HepG2 (cell line): Measurements from ENCODE around the gene SP110. TPM values are rescaled to one million over a fixed set of nuclear protein-coding genes. Genes with fewer than 3 reads are reported as not detected.

Experiments
- ATAC-seq: fragments of 200-7000 bp; cut with Tn5 transposase; 3 replicates; pipeline ENCODE4 v1.9.1; 2020; ENCODE audit warnings: mild to moderate bottlenecking, moderate library complexity
- BruUV-seq: library from RNA; stranded (reverse); fragments of 400-500 nt; replicated peaks from 2 replicates; lab custom pipeline; 2021; lab: Mats Ljungman, UMichigan
- CTCF ChIA-PET: fragments of 300-600 bp; formaldehyde crosslinking; extraction: SDS; loops from one replicate; lab custom pipeline; 2021; ENCODE audit warnings: low total read pairs, inconsistent platforms, low intra/inter-chr PET ratio; lab: Yijun Ruan, JAX
- POLR2A ChIA-PET: fragments of 350-600 bp; sonication (Branson Sonifier 250); formaldehyde crosslinking; loops from one replicate; lab custom pipeline; 2020; ENCODE audit warnings: antibody characterized with exemption, inconsistent platforms; lab: Yijun Ruan, JAX
- DNase-seq: peaks from one replicate; pipeline ENCODE4 v3.0.0-alpha.2; 2015; ENCODE audit warnings: low spot score
- FAIRE-seq: peaks from 3 replicates; lab custom pipeline; 2011; peaks lifted over from hg19 to GRCh38; lab: Jason Lieb, UNC
- H2AFZ ChIP-seq: one replicate; pipeline ENCODE4 v1.6.1; 2011; ENCODE audit warnings: low read length, inconsistent platforms
- H3K27ac ChIP-seq: fragments of 300-600 bp; 3 replicates; pipeline ENCODE4 v1.8.0; 2011; ENCODE audit warnings: mixed run types, mild to moderate bottlenecking, mixed read lengths, low read length, inconsistent platforms; ENCODE audit not compliant: insufficient read depth; ENCODE audit errors: extremely low read length
- H3K27me3 ChIP-seq, 2 experiments: fragments of 200-600 bp in 1 of 2; 2 replicates in 1 of 2; 3 replicates in 1 of 2; pipeline versions ENCODE4 v1.6.0 to v1.8.0; 2011; ENCODE audit warnings: low read length in 2 of 2, mild to moderate bottlenecking in 2 of 2, moderate library complexity in 2 of 2, inconsistent platforms in 1 of 2; ENCODE audit not compliant: insufficient read depth in 2 of 2, control insufficient read depth in 1 of 2
- H3K36me3 ChIP-seq, 2 experiments: fragments of 200-600 bp in 1 of 2; replicated peaks in 1 of 2; 2 replicates in 1 of 2; 3 replicates in 1 of 2; pipeline versions ENCODE4 v1.5.1 to v1.8.0; 2011; ENCODE audit warnings: low read length in 2 of 2, inconsistent platforms in 1 of 2; ENCODE audit not compliant: insufficient read depth in 2 of 2, control insufficient read depth in 1 of 2
- H3K4me1 ChIP-seq: 2 replicates; pipeline ENCODE4 v1.5.1; 2012; ENCODE audit warnings: low read length, inconsistent platforms; ENCODE audit not compliant: insufficient read depth
- H3K4me2 ChIP-seq: 2 replicates; pipeline ENCODE4 v1.6.0; 2011; ENCODE audit warnings: low read depth, low read length, inconsistent platforms
- H3K4me3 ChIP-seq, 3 experiments: fragments of 200-600 bp in 1 of 3; sonication (generic), shearing (Covaris generic) in 1 of 3; replicated peaks in 1 of 3; 2 replicates each; pipeline ENCODE4 v1.5.1; 2011 to 2016; ENCODE audit warnings: low read length in 3 of 3, inconsistent platforms in 2 of 3, low read depth in 2 of 3, mild to moderate bottlenecking in 2 of 3, control low read depth in 1 of 3, mixed read lengths in 1 of 3; ENCODE audit not compliant: insufficient read depth in 1 of 3
- H3K79me2 ChIP-seq: one replicate; pipeline ENCODE4 v1.6.1; 2011; ENCODE audit warnings: low read length, inconsistent platforms; ENCODE audit not compliant: insufficient read depth
- H3K9ac ChIP-seq: 2 replicates; pipeline ENCODE4 v1.6.0; 2011; ENCODE audit warnings: mild to moderate bottlenecking, low read depth, low read length, inconsistent platforms; ENCODE audit not compliant: insufficient read depth
- H3K9me3 ChIP-seq: 2 replicates; pipeline ENCODE4 v1.5.1; 2012; ENCODE audit warnings: mild to moderate bottlenecking, low read length
- H4K20me1 ChIP-seq: 2 replicates; pipeline ENCODE4 v1.6.0; 2011; ENCODE audit warnings: inconsistent platforms, mild to moderate bottlenecking, low read length, moderate library complexity; ENCODE audit not compliant: insufficient read depth
- ARID4A ChIP-seq: sonication (generic); formaldehyde crosslinking; IDR thresholded peaks from 2 replicates; pipeline ENCODE4 v1.5.0; 2020; ENCODE audit warnings: mild to moderate bottlenecking, missing genetic modification reagents, borderline replicate concordance
- ASH2L ChIP-seq: fragments of 300-600, 200-600 bp; sonication (generic); IDR thresholded peaks from 2 replicates; pipeline ENCODE4 v1.7.0; 2017; ENCODE audit warnings: low read depth, mild to moderate bottlenecking, moderate library complexity, mixed read lengths, low read length; ENCODE audit not compliant: insufficient read length
- JUND ChIP-seq: sonication (generic); formaldehyde crosslinking; IDR thresholded peaks from 2 replicates; pipeline ENCODE4 v1.8.0; 2022; ENCODE audit warnings: mild to moderate bottlenecking, missing genetic modification reagents
- MED8 ChIP-seq: sonication (generic); formaldehyde crosslinking; IDR thresholded peaks from 2 replicates; pipeline ENCODE4 v1.8.1; 2023; ENCODE audit warnings: mild to moderate bottlenecking, missing genetic modification reagents; ENCODE audit not compliant: insufficient replicate concordance
- MIER2 ChIP-seq: IDR thresholded peaks from 2 replicates; pipeline ENCODE4 v1.6.1; 2016; ENCODE audit warnings: missing biosample characterization, missing genetic modification reagents
- MTA3 ChIP-seq: sonication (generic); formaldehyde crosslinking; IDR thresholded peaks from 2 replicates; pipeline ENCODE4 v1.4.0; 2020; ENCODE audit warnings: missing genetic modification reagents
- MXD3 ChIP-seq: IDR thresholded peaks from 2 replicates; pipeline ENCODE4 v1.6.1; 2016; ENCODE audit warnings: mild to moderate bottlenecking, missing biosample characterization, missing genetic modification reagents
- NR2C2 ChIP-seq: sonication (generic); formaldehyde crosslinking; IDR thresholded peaks from 2 replicates; pipeline ENCODE4 v1.4.0; 2020; ENCODE audit warnings: missing genetic modification reagents, mild to moderate bottlenecking, moderate library complexity, borderline replicate concordance
- NR2F6 ChIP-seq, 2 experiments: IDR thresholded peaks; 2 replicates each; pipeline ENCODE4 v1.6.1; 2016; ENCODE audit warnings: antibody characterized with exemption in 1 of 2, mild to moderate bottlenecking in 1 of 2
- SNRNP70 ChIP-seq: fragments of 200-400 bp; formaldehyde crosslinking; IDR thresholded peaks from 2 replicates; pipeline ENCODE4 v1.6.1; 2017; ENCODE audit warnings: mild to moderate bottlenecking, low read depth, low read length, moderate library complexity
- ZBTB3 ChIP-seq: sonication (generic); formaldehyde crosslinking; IDR thresholded peaks from 2 replicates; pipeline ENCODE4 v1.4.0; 2020; ENCODE audit warnings: low read depth, mild to moderate bottlenecking, moderate library complexity, missing genetic modification reagents, borderline replicate concordance
- ZBTB7A ChIP-seq: sonication (generic); formaldehyde crosslinking; IDR thresholded peaks from 2 replicates; pipeline ENCODE4 v1.8.0; 2022; ENCODE audit warnings: mild to moderate bottlenecking, missing genetic modification reagents
- ZNF432 ChIP-seq: sonication (generic); formaldehyde crosslinking; IDR thresholded peaks from 2 replicates; pipeline ENCODE4 v1.5.0; 2020; ENCODE audit warnings: missing genetic modification reagents, mild to moderate bottlenecking, borderline replicate concordance
- ZNF574 ChIP-seq: sonication (generic); formaldehyde crosslinking; IDR thresholded peaks from 2 replicates; pipeline ENCODE4 v1.4.0; 2020; ENCODE audit warnings: missing genetic modification reagents
- ZNF605 ChIP-seq: sonication (generic); formaldehyde crosslinking; IDR thresholded peaks from 2 replicates; pipeline ENCODE4 v1.8.0; 2022; ENCODE audit warnings: mild to moderate bottlenecking, missing genetic modification reagents
- ZSCAN22 ChIP-seq: sonication (generic); formaldehyde crosslinking; IDR thresholded peaks from 2 replicates; pipeline ENCODE4 v1.4.0; 2020; ENCODE audit warnings: mild to moderate bottlenecking, missing genetic modification reagents
- WGBS: methylation state at CpG from one replicate; pipeline ENCODE4 v1.1.6; 2017; ENCODE audit warnings: low lambda C conversion rate; 5-methylcytosine and 5-hydroxymethylcytosine counted together
- in situ Hi-C: cut with HindIII; loops from 2 replicates; pipeline ENCODE4 v1.10.0; 2017; ENCODE audit warnings: low pct_unique_long_range_greater_than_20kb; ENCODE audit not compliant: extremely low pct_ligation_motif_present
- intact Hi-C: fragments of 100-400 bp; cut with micrococcal nuclease; formaldehyde crosslinking; loops from one replicate; pipeline ENCODE4 v1.10.0; 2022; ENCODE audit not compliant: unreplicated experiment
- polyA plus RNA-seq, 8 experiments: library from polyadenylated mRNA; depleted of rRNA in 3 of 8; stranded (reverse) in 7 of 8; unstranded in 1 of 8; fragments of >200 nt; fragmentation: Illumina TruSeq in 4 of 8; extraction: Trizol in 4 of 8; gene quantifications; 2 replicates each; pipeline versions ENCODE4 v1.2.1 to v1.2.3, GENCODE V29; 2011 to 2016; ENCODE audit warnings: low read depth in 4 of 8, missing spikeins in 1 of 8, mixed read lengths in 1 of 8; ENCODE audit not compliant: insufficient read depth in 1 of 8
- total RNA-seq, 5 experiments: library from RNA; depleted of rRNA; stranded (reverse); fragments of >200 nt; fragmentation: Illumina TruSeq; extraction: Trizol; gene quantifications; 2 replicates each; pipeline ENCODE4 v1.2.3, GENCODE V29; 2016; ENCODE audit warnings: low read depth in 1 of 5
- TF ChIP-seq, protein P1 (sequence below): IDR thresholded peaks from 2 replicates; pipeline ENCODE4 v1.6.1; 2018; ENCODE audit warnings: missing genetic modification reagents, mild to moderate bottlenecking, missing compliant biosample characterization

Gene SP110
- total and polyA plus RNA-seq, 2 of the 13 experiments (the other 11 are each of a cell fraction or from before 2014, with no cell fraction given), result 7.9 to 10.4 TPM

- ChIA-PET POLR2A (no interaction called here), CTCF (no interaction called here)
- WGBS, result 24% methylated on average over 7 of the region's 7 CpGs
- H3K27ac ChIP-seq, result no peak overlapping the region
- H3K9me3 ChIP-seq, result no peaks in the 10 kb centered on the region
- TF ChIP-seq NR2F6 (IDR thresholded peaks at IDR 0.05), result no peak
- no peak for TF ChIP-seq NR2F6 (CRISPR knock-in tag; IDR thresholded peaks at IDR 0.05)
- no peak for TF ChIP-seq ZSCAN22 (CRISPR knock-in tag)
- TF ChIP-seq MTA3 (CRISPR knock-in tag), result no peak
- no peak for TF ChIP-seq MXD3 (CRISPR knock-in tag)
- no peak for TF ChIP-seq NR2C2 (CRISPR knock-in tag)
- no peak for TF ChIP-seq ZBTB3 (CRISPR knock-in tag)
- no peak for TF ChIP-seq MIER2 (CRISPR knock-in tag)
- TF ChIP-seq, protein P1, sequence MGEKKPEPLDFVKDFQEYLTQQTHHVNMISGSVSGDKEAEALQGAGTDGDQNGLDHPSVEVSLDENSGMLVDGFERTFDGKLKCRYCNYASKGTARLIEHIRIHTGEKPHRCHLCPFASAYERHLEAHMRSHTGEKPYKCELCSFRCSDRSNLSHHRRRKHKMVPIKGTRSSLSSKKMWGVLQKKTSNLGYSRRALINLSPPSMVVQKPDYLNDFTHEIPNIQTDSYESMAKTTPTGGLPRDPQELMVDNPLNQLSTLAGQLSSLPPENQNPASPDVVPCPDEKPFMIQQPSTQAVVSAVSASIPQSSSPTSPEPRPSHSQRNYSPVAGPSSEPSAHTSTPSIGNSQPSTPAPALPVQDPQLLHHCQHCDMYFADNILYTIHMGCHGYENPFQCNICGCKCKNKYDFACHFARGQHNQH (CRISPR knock-in tag), result no peak
- no peak for TF ChIP-seq ZBTB7A (CRISPR knock-in tag)
- TF ChIP-seq ZNF432 (CRISPR knock-in tag), result no peak
- TF ChIP-seq JUND (CRISPR knock-in tag), result no peak
- no peak for TF ChIP-seq ZNF605 (CRISPR knock-in tag)
- TF ChIP-seq SNRNP70, result no peak
- no peak for TF ChIP-seq ASH2L
- no peak for TF ChIP-seq ARID4A
- TF ChIP-seq ZNF574, result no peak
- TF ChIP-seq MED8 (CRISPR knock-in tag), result no peak
- H3K36me3 ChIP-seq, result no peaks in the 10 kb centered on the region
- no peaks in the 10 kb centered on the region for H3K4me1 ChIP-seq
- no peaks in the 10 kb centered on the region for H4K20me1 ChIP-seq
- no peak overlapping the region for H3K4me2 ChIP-seq
- intact Hi-C loops, result no loop called here
- in situ Hi-C loops, result loop anchor here (10.0 kb wide), 1 partner anchor 459 kb away; no protein-coding TSS in a partner anchor
- H3K27me3 ChIP-seq, result peaks cover 5 to 19% of the 10 kb centered on the region in 2 experiments; a peak in 4 of 5 replicates
- no peaks in the 10 kb centered on the region for H3K79me2 ChIP-seq
- DNase-seq (no peak), ATAC-seq (no peak), FAIRE-seq (no peak)
- no peak overlapping the region for H3K4me3 ChIP-seq
- H3K9ac ChIP-seq, result no peak overlapping the region
- BruUV-seq, result no TSS peak
- no peak overlapping the region for H2AFZ ChIP-seq
Observed at GRCh38 chr2:230155359-230155758, 64.4 kb downstream of the SP110 start.
